Gastroesophageal sphincter (tissue), 3 donors: ENCODE data around the gene FOXO6.

ENCODE experiments used
- CTCF ChIP-seq, 4 experiments: fragments of 200-600 bp in 2 of 4; fragments of 450-650 bp in 2 of 4; sonication (generic) in 1 of 4; IDR thresholded peaks; one replicate each; pipeline ENCODE4 v1.5.1; 2017 to 2019; ENCODE audit warnings: antibody characterized with exemption in 4 of 4, mild to moderate bottlenecking in 2 of 4, moderate library complexity in 2 of 4
- POLR2A ChIP-seq, 2 donors: fragments of 450-650 bp; IDR thresholded peaks; one replicate each; pipeline ENCODE4 v1.6.1; 2017; ENCODE audit warnings: antibody characterized with exemption in 2 of 2, mild to moderate bottlenecking in 2 of 2, moderate library complexity in 1 of 2
- POLR2AphosphoS5 ChIP-seq: sonication (generic); formaldehyde crosslinking; IDR thresholded peaks from one replicate; pipeline ENCODE4 v1.6.1; 2017; ENCODE audit warnings: antibody characterized with exemption

DNA sequence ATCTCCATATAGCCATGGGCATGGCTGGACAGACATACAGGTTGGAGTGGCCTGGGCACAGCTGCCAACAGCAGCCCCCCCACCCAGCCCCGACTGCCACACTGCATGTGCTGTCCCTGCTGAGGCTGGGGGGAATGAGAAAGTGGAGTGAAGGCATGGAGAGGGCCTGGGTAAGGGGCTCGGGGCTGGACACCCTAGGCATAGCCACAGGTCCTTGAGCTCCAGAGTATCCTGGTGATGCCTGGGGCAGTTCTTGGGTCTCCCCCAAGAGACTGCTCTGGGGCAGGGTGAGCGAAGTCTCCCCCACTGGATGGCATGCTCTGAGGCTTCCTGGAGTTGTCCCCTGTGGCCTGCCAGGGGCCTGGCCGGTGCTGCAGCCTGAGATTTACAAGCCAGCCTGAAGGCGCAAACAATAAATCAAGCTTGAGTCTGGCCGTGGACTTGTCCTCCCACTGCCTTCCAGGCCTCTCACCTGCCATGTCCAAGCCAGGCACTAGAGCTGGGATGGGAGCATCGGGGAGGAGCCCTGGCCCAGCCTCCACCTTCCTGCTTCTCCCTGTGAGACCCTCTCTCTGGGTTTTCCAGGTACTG lies 53.6 kb downstream of the FOXO6 start:
- no peak for TF ChIP-seq CTCF (IDR thresholded peaks at IDR 0.05)
- no peak for TF ChIP-seq POLR2AphosphoS5
- TF ChIP-seq POLR2A (IDR thresholded peaks at IDR 0.05) = no peak
